ENCODE results near the gene PFDN6.
A peak's percentile ranks its signal among the peaks of the same experiment; 100 is the strongest.

PFDN6 gene

DNA sequence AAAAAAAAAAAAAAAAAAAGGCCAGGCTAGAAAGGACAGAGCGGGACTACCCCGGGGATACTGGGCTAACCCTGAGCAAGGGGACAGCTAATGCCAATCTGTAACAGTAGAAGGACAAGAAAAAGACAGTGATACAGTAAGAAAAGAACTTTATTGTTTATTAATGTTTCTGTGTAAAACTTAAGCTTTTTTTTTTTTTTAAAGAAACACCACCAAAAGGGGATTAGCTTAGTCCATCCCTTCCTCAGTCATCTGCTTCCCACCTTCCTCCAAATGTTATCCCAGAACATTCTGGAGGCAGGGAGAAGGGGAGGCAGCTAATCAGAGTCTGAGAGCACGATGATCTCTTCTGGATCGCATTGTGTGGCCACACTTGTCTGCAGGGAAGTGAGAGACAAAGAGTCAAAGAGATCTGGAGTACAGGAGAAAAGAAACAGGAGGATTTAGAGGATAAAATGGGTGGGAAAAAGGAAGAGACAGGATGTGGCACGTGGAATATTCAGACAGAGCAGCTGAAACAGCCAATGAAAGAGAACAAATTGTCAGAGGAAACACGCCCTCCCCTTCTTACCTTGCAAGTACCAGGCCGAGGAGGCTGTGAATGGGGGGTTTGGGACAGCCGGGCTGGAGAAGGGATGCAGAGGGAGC is 29.1 kb downstream of the PFDN6 start:
- DNase-seq: no peak

DNA sequence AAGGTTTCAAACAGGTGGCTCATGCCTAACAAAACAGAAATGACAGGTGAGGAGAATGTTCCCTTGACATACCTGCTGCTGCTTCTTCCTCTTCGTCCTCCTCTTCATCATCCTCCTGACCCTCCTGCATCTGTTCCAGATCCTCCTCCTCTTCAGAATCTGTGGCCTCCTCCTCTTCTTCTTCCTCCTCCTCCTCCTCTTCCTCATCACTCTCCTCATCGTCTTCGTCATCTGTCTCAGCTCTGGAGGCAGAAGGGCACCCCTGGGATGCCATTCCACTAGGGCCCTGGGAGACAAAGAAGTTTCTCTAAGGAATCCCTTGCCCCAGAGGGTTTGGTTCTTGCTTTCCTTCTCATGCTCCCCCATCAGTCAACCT is 30.5 kb downstream of the PFDN6 start:
- DNase-seq: no peak

DNA sequence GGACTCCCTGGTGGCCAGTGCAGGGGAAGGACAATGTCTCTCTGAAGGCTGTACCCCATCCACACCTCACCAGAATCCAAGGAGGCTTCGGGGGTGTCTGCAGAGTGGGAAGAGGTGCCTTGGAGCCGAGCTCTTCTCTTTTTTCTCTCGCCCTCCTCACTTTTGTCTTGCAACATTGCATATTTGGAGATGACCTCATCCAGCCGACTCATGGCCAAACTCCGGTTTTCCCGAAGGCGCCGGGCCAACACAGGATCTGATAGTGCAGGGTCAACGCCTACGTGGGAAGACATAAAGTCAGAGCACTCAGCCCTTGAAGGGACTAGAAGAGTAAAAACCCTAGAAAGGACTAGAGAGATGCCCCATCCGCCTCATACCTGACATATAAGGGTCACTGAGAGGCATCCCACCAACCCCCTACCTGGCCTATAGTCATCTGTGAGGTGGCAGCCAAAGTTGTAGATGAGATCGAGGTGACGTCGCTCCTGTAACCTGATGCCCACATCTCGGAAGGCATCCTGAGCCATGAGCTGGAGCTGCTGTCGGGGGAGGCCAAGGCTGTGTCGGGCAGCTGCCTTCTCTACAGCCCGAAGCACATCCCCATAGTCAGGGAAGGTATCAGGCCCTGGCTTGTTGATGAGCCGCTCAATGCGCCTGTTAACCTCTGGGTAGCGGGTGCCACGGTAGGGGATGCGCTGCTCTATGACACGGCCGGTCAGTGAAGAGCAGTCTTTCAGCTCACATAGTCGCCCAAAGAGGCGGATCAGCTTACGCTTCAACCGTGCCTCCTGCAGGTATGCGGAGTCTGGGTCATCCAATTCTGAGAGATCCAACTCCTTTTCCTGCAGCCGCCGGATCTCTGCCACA is 31.1 kb downstream of the PFDN6 start:
- DNase-seq: no peak

DNA sequence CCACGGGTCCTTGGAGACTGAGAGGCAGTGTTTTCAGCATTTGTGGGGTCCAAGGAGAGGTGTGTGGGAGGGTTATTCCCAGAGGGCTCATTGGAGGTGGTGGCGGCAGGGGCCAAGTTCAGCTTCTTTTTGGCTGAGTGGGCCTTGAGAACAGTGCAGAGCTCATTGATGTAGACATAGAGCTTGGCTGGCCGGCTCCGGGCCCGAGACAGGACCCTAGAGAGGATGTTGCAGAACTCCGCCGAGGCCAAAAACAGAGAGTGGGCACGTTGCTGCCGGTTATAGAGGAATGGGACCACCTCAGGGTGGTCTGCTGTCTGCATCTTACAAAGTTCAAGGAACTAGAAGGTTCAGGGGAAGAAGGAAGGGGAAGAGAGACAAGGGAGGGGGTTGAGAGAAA is 31.8 kb downstream of the PFDN6 start:
- DNase-seq: no peak

GRCh38 chr6:33323623-33323948 is 34.2 kb downstream of the PFDN6 start:
- peak; percentile 33 for DNase-seq

DNA sequence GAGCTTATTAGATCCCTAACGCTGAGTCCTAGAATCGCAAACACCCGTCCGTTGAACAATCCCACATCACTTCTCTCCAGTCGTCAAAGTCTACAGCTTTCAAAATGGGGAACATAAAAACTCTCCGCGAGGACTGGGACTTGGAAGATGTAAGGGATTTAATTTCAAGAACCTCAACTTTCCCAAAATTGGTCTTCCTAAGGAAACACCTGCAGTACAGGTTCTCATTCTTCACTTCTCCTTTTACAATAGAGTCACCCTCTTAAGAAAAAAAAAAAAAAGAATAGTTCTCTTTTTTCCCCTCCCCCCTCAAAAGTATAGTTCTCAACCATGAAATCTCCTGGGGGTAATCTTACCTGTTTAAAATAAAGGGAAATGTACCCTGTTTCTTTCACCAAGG is 34.7 kb downstream of the PFDN6 start:
- DNase-seq: no peak

DNA sequence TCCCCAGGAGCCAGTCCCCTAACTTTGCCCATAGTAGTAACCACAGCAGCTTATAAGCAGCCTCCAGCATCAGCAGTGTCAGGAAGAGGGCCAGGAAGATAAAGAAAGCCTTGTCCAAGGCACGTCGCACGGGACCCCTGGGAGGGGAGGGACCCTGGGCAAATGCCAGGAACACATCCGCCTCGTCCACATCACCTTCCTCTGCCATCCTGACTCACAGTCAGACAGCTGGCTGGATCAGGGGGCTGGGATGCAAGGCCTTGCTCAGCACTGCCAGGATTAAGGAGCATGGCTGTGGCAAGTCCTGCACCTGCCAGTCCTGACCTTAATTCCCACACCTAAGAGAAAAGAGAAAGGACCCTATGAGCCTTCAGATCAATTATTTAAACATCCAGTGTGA is 39.7 kb downstream of the PFDN6 start:
- no peak for DNase-seq

DNA sequence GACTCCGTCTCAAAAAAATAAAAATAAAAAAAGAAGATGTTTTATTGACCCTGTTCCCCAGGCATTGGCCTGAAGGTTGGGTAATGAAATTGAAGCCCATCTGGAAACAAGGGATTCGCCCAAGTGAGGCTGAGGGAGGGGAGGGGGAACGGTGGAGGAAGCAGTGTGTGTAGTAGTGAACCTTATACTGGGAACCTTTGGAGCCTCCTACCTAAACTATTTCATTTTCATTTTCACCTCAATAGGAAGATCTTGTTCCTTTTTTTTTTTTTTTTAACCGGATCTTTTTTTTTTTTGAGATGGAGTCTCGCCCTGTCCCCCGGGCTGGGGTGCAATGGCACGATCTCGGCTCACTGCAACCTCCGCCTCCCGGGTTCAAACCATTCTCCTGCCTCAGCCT is 41.3 kb downstream of the PFDN6 start:
- no peak for DNase-seq

DNA sequence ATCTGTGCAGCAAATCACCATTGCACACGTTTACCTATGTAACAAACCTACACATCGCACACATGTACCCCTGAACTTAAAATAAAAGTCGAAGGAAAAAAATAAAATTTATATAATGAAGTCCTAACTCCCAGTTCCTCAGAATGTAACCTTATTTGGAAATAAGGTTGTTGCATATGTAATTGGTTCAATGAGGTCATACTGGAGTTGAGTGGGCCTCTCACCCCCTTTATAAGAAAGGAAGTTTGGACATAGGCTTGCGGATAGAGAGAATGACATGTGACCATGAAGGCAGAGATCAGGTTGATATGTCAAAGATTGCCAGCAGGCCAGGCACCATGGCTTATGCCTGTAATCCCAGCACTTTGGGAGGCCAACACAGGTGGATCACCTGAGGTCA is 44.3 kb downstream of the PFDN6 start:
- DNase-seq: no peak

- no peak for DNase-seq
Measured at GRCh38 chr6:33335916-33336315, 46.5 kb downstream of the PFDN6 start.

GRCh38 chr6:33336495-33336894 is 47.1 kb downstream of the PFDN6 start:
- no peak for DNase-seq

- no peak for DNase-seq
Measured at GRCh38 chr6:33339193-33339592, 49.8 kb downstream of the PFDN6 start.

Measured in CD4-positive, alpha-beta T cell treated with Interleukin-17A for 4 hours (primary cell).